Measurements from ENCODE around the gene PRTN3.
A peak's percentile ranks its signal among the peaks of the same experiment; 100 is the strongest.

The PRTN3 gene

DNA sequence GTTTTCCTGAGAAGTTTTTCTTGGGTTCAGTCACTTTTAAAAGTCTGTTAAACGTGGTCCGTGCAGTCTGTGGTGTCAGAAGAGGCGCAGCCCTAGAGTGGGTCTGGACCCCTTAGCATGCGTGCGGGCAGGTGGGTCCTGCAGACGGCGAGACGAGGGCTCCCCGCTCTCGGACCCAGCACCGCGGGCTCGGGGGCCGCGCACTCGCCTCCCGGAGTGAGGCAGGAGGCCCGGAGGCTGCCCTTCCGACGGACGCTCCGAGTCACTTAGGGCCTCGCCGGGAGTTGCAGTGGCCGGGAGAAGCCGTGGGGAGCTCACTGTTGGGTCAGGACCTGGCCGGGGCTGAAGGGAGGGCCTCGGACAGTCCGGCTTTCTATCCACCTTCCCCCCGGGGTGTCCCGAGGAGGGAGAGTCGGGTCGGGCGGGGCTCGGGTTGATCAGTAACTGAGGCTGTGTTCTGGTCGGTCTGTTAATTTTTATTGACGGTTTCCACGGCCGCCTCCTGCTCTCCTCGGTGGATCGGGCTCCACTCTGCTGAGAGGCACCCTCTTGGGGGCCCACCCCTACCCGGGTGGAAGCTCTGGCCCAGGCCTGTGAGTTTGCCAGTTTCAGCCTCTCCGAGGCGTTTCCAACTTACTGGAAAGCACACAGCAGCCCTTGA is 42.3 kb upstream of the PRTN3 start:
- Histone ChIP-seq H4K8ac (ENCODE audit: low read depth, low read length) (no peak overlapping the region), H3K27ac (ENCODE audit: low read depth, low read length) (peak overlapping the region; percentile 98), H3K56ac (ENCODE audit: low read length) (peak overlapping the region; percentile 98), H2BK5ac (ENCODE audit: low read length) (peak overlapping the region; percentile 59), H3K79me2 (ENCODE audit: control insufficient read depth, insufficient read depth, low read length) (peaks cover 57% of the 10 kb centered on the region), H3K4me1 (ENCODE audit: control insufficient read depth, low read depth, low read length) (peaks cover 3% of the 10 kb centered on the region), H4K5ac (ENCODE audit: low read length) (no peak overlapping the region), H3K4me3 (ENCODE audit: low read length) (peak overlapping the region; percentile 100), H3K18ac (ENCODE audit: low read length) (peak overlapping the region; percentile 99), H3K36me3 (ENCODE audit: control insufficient read depth, insufficient read depth, low read length) (peaks cover 3% of the 10 kb centered on the region), H3K79me1 (ENCODE audit: low read length) (no peaks in the 10 kb centered on the region), H3K9ac (ENCODE audit: low read length) (peak overlapping the region; percentile 99), H2BK120ac (ENCODE audit: low read depth, low read length) (peak overlapping the region; percentile 51), H3K23ac (ENCODE audit: low read length) (peak overlapping the region; percentile 98), H3K4me2 (ENCODE audit: low read length) (peak overlapping the region; percentile 73), H3K27me3 (ENCODE audit: insufficient read depth, low read length, poor library complexity) (no peaks in the 10 kb centered on the region), H2BK15ac (replicated peaks; ENCODE audit: low read depth) (no peak overlapping the region), H2AK5ac (ENCODE audit: low read length) (no peak overlapping the region), H3K4ac (ENCODE audit: low read depth, low read length) (peak overlapping the region; percentile 93)
- DNase-seq: no peak
- WGBS (ENCODE audit: extremely low coverage, insufficient coverage, low lambda C conversion rate): no CpG with 5 or more reads among the region's 44 CpGs

DNA sequence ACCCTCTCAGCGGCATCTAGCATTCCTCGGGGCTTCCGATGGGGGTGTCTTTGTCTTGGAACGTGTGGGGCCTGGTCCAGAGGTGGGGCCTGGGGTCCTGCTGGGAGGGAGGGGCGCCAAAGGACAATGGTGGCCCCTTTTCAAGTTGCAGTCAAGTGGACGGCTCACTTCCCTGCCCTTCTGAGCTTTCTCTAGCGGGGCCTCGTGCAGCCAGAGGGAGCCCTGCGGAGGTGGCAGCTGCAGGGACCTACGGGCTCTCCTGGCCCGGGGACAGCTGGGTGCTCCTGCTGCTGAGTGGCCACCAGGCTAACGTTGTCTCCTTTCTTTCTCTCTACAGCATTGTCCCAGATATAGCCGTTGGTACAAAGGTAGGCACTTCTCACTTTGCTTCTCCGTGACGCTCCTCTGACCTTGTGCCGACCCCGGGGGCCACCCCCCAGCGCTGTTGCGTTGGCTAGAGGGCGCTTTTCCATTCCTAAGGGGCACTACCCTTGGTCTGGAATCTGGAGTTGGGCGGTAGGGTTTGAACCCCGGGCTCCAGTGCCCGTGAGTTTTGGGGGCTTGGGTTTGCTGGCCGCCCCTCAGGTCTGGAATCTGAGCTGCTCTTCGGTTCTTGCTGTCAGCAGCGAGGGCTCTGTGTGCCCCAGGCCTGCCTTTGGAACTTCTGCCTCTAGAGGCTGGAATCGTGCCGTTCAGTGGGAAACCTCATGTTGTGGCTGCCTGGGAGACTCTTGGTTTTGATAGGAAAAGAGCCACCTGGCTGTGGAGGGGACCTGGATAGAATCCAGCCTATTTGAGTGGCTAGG is 41.5 kb upstream of the PRTN3 start:
- Histone ChIP-seq H4K5ac (ENCODE audit: low read length) (no peak overlapping the region), H3K18ac (ENCODE audit: low read length) (no peak overlapping the region), H3K79me1 (ENCODE audit: low read length) (peaks cover 2% of the 10 kb centered on the region), H4K8ac (ENCODE audit: low read depth, low read length) (no peak overlapping the region), H3K4me1 (ENCODE audit: control insufficient read depth, low read depth, low read length) (peaks cover 3% of the 10 kb centered on the region), H3K23ac (ENCODE audit: low read length) (peak overlapping the region; percentile 97), H2BK15ac (replicated peaks; ENCODE audit: low read depth) (no peak overlapping the region), H3K56ac (ENCODE audit: low read length) (peak overlapping the region; percentile 98), H3K36me3 (ENCODE audit: control insufficient read depth, insufficient read depth, low read length) (peaks cover 10% of the 10 kb centered on the region), H3K4me3 (ENCODE audit: low read length) (peak overlapping the region; percentile 100), H3K79me2 (ENCODE audit: control insufficient read depth, insufficient read depth, low read length) (peaks cover 64% of the 10 kb centered on the region), H3K27ac (ENCODE audit: low read depth, low read length) (peak overlapping the region; percentile 98), H3K9ac (ENCODE audit: low read length) (peak overlapping the region; percentile 99), H3K27me3 (ENCODE audit: insufficient read depth, low read length, poor library complexity) (no peaks in the 10 kb centered on the region), H2BK120ac (ENCODE audit: low read depth, low read length) (no peak overlapping the region), H2BK5ac (ENCODE audit: low read length) (no peak overlapping the region), H2AK5ac (ENCODE audit: low read length) (no peak overlapping the region), H3K4me2 (ENCODE audit: low read length) (peak overlapping the region; percentile 73), H3K4ac (ENCODE audit: low read depth, low read length) (no peak overlapping the region)
- WGBS (ENCODE audit: extremely low coverage, insufficient coverage, low lambda C conversion rate): no CpG with 5 or more reads among the region's 28 CpGs
- peak; percentile 78 for DNase-seq

DNA sequence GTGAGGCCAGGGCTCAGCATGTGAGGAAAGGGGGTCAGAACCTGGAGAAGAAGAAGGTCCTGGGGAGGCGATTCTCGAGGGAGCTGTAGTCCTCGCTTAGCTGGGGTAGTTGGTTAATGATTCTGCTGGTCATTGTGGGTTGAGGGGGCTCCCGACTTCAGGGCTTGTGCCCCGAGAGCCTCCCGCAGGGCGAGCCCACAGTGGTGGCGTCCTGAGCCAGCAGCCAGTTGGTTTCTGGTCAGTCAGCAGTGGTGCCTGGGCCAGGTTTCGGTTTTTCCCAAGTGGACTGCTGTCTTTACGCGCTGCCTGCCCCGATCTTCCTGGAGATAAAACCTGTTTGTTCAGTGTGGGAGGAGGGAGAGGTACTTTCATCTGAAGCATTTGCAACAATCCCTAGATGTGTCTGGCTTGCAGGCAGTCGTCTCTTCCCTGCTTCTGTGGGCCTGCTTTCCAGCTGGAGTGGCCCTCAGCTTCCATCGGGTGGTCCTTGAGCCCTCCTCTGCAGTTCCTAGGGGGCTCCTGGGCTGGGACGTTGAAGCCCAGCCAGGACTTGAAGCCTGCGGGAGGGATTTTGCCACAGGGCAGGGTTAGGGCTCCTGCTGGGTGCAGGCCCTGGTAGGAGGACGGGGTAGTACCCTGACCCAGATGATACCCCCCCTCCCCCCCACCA is 40.3 kb upstream of the PRTN3 start:
- Histone ChIP-seq H2BK15ac (replicated peaks; ENCODE audit: low read depth) (no peak overlapping the region), H3K36me3 (ENCODE audit: control insufficient read depth, insufficient read depth, low read length) (peaks cover 18% of the 10 kb centered on the region), H3K27me3 (ENCODE audit: insufficient read depth, low read length, poor library complexity) (no peaks in the 10 kb centered on the region), H3K4me3 (ENCODE audit: low read length) (no peak overlapping the region), H3K23ac (ENCODE audit: low read length) (no peak overlapping the region), H3K79me1 (ENCODE audit: low read length) (peaks cover 2% of the 10 kb centered on the region), H3K4me2 (ENCODE audit: low read length) (peak overlapping the region; percentile 11), H3K4me1 (ENCODE audit: control insufficient read depth, low read depth, low read length) (peaks cover 3% of the 10 kb centered on the region), H3K4ac (ENCODE audit: low read depth, low read length) (no peak overlapping the region), H3K79me2 (ENCODE audit: control insufficient read depth, insufficient read depth, low read length) (peaks cover 76% of the 10 kb centered on the region), H3K56ac (ENCODE audit: low read length) (peak overlapping the region; percentile 54), H2BK120ac (ENCODE audit: low read depth, low read length) (no peak overlapping the region), H3K18ac (ENCODE audit: low read length) (no peak overlapping the region), H4K8ac (ENCODE audit: low read depth, low read length) (no peak overlapping the region), H3K9ac (ENCODE audit: low read length) (peak overlapping the region; percentile 62), H2AK5ac (ENCODE audit: low read length) (no peak overlapping the region), H3K27ac (ENCODE audit: low read depth, low read length) (no peak overlapping the region), H4K5ac (ENCODE audit: low read length) (no peak overlapping the region), H2BK5ac (ENCODE audit: low read length) (no peak overlapping the region)
- WGBS (ENCODE audit: extremely low coverage, insufficient coverage, low lambda C conversion rate): no CpG with 5 or more reads among the region's 17 CpGs
- DNase-seq: no peak

DNA sequence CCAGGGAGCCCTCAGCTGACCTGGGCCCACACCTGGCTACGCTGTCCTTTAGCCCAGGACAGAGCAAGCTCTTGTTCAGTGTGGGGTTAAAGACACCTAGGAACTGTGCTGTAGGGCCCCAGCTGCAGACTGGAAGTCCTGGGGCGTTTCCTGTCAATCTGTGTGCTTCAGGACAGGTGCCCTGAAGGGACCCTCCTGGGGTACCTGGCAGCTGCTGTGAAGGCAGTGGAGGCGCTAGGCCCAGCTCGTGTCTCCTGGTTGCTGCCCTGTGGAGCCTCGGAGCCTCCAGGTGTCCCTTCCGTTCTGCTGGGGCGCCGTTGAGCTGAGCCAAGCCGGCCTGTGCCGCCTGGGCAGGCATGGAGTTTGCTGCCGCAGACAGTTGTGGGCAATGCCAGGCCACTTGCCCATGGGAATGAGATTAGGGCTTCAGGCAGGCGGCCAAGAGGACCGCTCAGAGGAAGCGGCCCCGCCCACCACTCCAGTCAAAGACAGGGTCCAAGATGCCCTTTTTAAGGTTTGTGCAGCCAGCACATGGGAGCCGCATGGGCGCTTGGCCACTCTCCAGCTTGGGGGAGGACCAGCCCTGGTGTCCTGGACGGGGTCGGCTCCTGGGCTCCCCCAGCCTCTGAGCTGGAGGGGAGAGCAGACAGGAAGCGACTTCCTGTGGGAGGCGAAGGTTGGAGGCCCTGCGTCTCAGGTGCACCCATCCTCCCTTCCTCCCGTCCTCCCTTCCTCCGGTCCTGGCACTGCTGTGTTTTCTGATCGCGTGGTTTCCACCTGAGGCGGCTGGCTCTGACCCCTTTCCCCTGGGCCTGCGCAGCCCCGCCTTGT is 39.6 kb upstream of the PRTN3 start:
- H2BK5ac ChIP-seq (ENCODE audit: low read length): no peak overlapping the region
- H3K4me1 ChIP-seq (ENCODE audit: control insufficient read depth, low read depth, low read length): peaks cover 3% of the 10 kb centered on the region
- H3K56ac ChIP-seq (ENCODE audit: low read length): peak overlapping the region; percentile 44
- H3K79me2 ChIP-seq (ENCODE audit: control insufficient read depth, insufficient read depth, low read length): peaks cover 82% of the 10 kb centered on the region
- no peak overlapping the region for H3K4me3 ChIP-seq (ENCODE audit: low read length)
- H3K18ac ChIP-seq (ENCODE audit: low read length): no peak overlapping the region
- H2BK15ac ChIP-seq (replicated peaks; ENCODE audit: low read depth): no peak overlapping the region
- no peak for DNase-seq
- no peak overlapping the region for H4K8ac ChIP-seq (ENCODE audit: low read depth, low read length)
- H3K9ac ChIP-seq (ENCODE audit: low read length): peak overlapping the region; percentile 29
- H3K27ac ChIP-seq (ENCODE audit: low read depth, low read length): no peak overlapping the region
- peaks cover 2% of the 10 kb centered on the region for H3K79me1 ChIP-seq (ENCODE audit: low read length)
- H3K36me3 ChIP-seq (ENCODE audit: control insufficient read depth, insufficient read depth, low read length): peaks cover 22% of the 10 kb centered on the region
- no peak overlapping the region for H2BK120ac ChIP-seq (ENCODE audit: low read depth, low read length)
- no CpG with 5 or more reads among the region's 29 CpGs for WGBS (ENCODE audit: extremely low coverage, insufficient coverage, low lambda C conversion rate)
- no peaks in the 10 kb centered on the region for H3K27me3 ChIP-seq (ENCODE audit: insufficient read depth, low read length, poor library complexity)
- no peak overlapping the region for H4K5ac ChIP-seq (ENCODE audit: low read length)
- H2AK5ac ChIP-seq (ENCODE audit: low read length): no peak overlapping the region
- no peak overlapping the region for H3K23ac ChIP-seq (ENCODE audit: low read length)
- no peak overlapping the region for H3K4me2 ChIP-seq (ENCODE audit: low read length)
- H3K4ac ChIP-seq (ENCODE audit: low read depth, low read length): no peak overlapping the region

DNA sequence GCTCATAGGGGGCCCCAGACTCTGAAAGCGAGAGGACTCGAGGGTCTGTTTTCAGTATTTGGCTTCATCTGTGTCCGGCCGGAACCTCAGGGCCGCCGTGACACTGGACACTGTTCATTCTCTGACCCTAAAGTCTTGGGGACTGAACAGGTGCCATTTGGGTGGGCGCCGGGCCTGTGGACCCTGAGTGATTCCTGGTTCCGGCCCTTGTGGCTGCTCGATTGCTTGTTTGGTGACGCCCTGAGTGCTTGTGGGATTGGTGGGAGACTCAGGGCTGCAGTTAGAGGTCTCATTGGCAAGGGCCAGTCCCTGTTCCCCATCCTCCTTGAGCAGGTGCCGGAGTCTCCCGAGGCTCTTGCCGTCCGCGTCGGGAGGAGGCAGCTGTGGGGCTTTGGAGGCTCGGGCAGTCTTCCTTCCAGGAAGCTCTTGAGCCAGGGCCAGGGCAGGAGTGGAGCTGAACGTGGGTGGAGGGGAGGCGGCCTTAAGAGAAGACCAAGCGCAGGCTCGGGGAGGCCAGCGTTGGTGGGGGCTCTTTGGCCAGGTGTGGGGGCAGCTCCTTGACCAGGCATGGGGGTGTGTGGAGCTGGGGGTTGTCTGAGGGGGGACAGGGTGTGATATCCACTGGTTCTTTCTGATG is 38.8 kb upstream of the PRTN3 start:
- H3K4me1 ChIP-seq (ENCODE audit: control insufficient read depth, low read depth, low read length): peaks cover 3% of the 10 kb centered on the region
- H2AK5ac ChIP-seq (ENCODE audit: low read length): no peak overlapping the region
- WGBS (ENCODE audit: extremely low coverage, insufficient coverage, low lambda C conversion rate): no CpG with 5 or more reads among the region's 23 CpGs
- no peak overlapping the region for H2BK120ac ChIP-seq (ENCODE audit: low read depth, low read length)
- H3K27me3 ChIP-seq (ENCODE audit: insufficient read depth, low read length, poor library complexity): no peaks in the 10 kb centered on the region
- H3K56ac ChIP-seq (ENCODE audit: low read length): peak overlapping the region; percentile 70
- peaks cover 30% of the 10 kb centered on the region for H3K36me3 ChIP-seq (ENCODE audit: control insufficient read depth, insufficient read depth, low read length)
- no peak for DNase-seq
- H3K27ac ChIP-seq (ENCODE audit: low read depth, low read length): no peak overlapping the region
- H4K5ac ChIP-seq (ENCODE audit: low read length): no peak overlapping the region
- peaks cover 7% of the 10 kb centered on the region for H3K79me1 ChIP-seq (ENCODE audit: low read length)
- H3K4ac ChIP-seq (ENCODE audit: low read depth, low read length): no peak overlapping the region
- H3K9ac ChIP-seq (ENCODE audit: low read length): peak overlapping the region; percentile 27
- no peak overlapping the region for H3K4me3 ChIP-seq (ENCODE audit: low read length)
- H3K23ac ChIP-seq (ENCODE audit: low read length): no peak overlapping the region
- H3K79me2 ChIP-seq (ENCODE audit: control insufficient read depth, insufficient read depth, low read length): peaks cover 88% of the 10 kb centered on the region
- H2BK5ac ChIP-seq (ENCODE audit: low read length): no peak overlapping the region
- H3K18ac ChIP-seq (ENCODE audit: low read length): no peak overlapping the region
- H4K8ac ChIP-seq (ENCODE audit: low read depth, low read length): no peak overlapping the region
- H3K4me2 ChIP-seq (ENCODE audit: low read length): no peak overlapping the region
- H2BK15ac ChIP-seq (replicated peaks; ENCODE audit: low read depth): no peak overlapping the region

All from mesendoderm (in vitro differentiated cells).